Stimulated activated CD4-positive, alpha-beta T cell treated with anti-CD3 and anti-CD28 coated beads, TNF-alpha, amount 100 ng/mL, for 4 hours (primary cell): ENCODE results near the gene ZFC3H1.

Experiments
- DNase-seq, 3 experiments: peaks; one replicate each; pipeline ENCODE4 v3.0.0-alpha.2; 2020; ENCODE audit warnings: low read depth in 3 of 3

The ZFC3H1 gene

GRCh38 chr12:71627438-71628002 is 36.1 kb downstream of the ZFC3H1 start:
- no peak for DNase-seq

- DNase-seq, result no peak
Measured at GRCh38 chr12:71626768-71627167, 36.9 kb downstream of the ZFC3H1 start.

- no peak for DNase-seq
Measured at GRCh38 chr12:71626098-71626497, 37.5 kb downstream of the ZFC3H1 start.

- DNase-seq, result no peak
Measured at GRCh38 chr12:71625476-71625875, 38.2 kb downstream of the ZFC3H1 start.

- DNase-seq, result no peak
Measured at GRCh38 chr12:71621938-71622337, 41.7 kb downstream of the ZFC3H1 start.

GRCh38 chr12:71610031-71610795 is 53.4 kb downstream of the ZFC3H1 start:
- no peak for DNase-seq

GRCh38 chr12:71607494-71608330 is 55.9 kb downstream of the ZFC3H1 start:
- no peak for DNase-seq

- no peak for DNase-seq
Measured at GRCh38 chr12:71605039-71605438, 58.6 kb downstream of the ZFC3H1 start.

- no peak for DNase-seq
Measured at GRCh38 chr12:71602761-71603577, 60.7 kb downstream of the ZFC3H1 start.

- no peak for DNase-seq
Measured at GRCh38 chr12:71601546-71601945, 62.1 kb downstream of the ZFC3H1 start.

- DNase-seq, result no peak
Measured at GRCh38 chr12:71599210-71599609, 64.4 kb downstream of the ZFC3H1 start.

GRCh38 chr12:71594214-71594948 is 69.3 kb downstream of the ZFC3H1 start:
- DNase-seq, result no peak

GRCh38 chr12:71592841-71593240 is 70.8 kb downstream of the ZFC3H1 start:
- DNase-seq, result no peak

GRCh38 chr12:71591601-71592000 is 72.0 kb downstream of the ZFC3H1 start:
- DNase-seq, result no peak

GRCh38 chr12:71589478-71589881 is 74.2 kb downstream of the ZFC3H1 start:
- DNase-seq, result no peak

GRCh38 chr12:71587012-71587411 is 76.6 kb downstream of the ZFC3H1 start:
- no peak for DNase-seq

- DNase-seq, result no peak
Measured at GRCh38 chr12:71585218-71585617, 78.4 kb downstream of the ZFC3H1 start.

- DNase-seq, result no peak
Measured at GRCh38 chr12:71584356-71584755, 79.3 kb downstream of the ZFC3H1 start.

GRCh38 chr12:71582925-71583324 is 80.7 kb downstream of the ZFC3H1 start:
- no peak for DNase-seq

GRCh38 chr12:71581206-71581605 is 82.4 kb downstream of the ZFC3H1 start:
- no peak for DNase-seq

GRCh38 chr12:71578694-71579258 is 84.9 kb downstream of the ZFC3H1 start:
- DNase-seq, result no peak
